K562 (cell line): Measurements from ENCODE around the gene PYM1. TPM values are rescaled to one million over a fixed set of nuclear protein-coding genes. Genes with fewer than 3 reads are reported as not detected.

Experiments
- KDM1A ChIP-seq, 2 experiments: fragments of 450-650 bp; IDR thresholded peaks; 2 replicates each; pipeline ENCODE4 v1.6.1; 2016; ENCODE audit warnings: mild to moderate bottlenecking in 2 of 2
- PHTF2 ChIP-seq: fragments of 250-450 bp; sonication (Bioruptor Pico); IDR thresholded peaks from 2 replicates; pipeline ENCODE4 v1.5.0; 2021; ENCODE audit warnings: mild to moderate bottlenecking
- SIN3A ChIP-seq, 2 experiments: fragments of 150-350 bp in 1 of 2; IDR thresholded peaks; 2 replicates each; pipeline ENCODE4 v1.6.1; 2011 to 2016; ENCODE audit warnings: borderline replicate concordance in 2 of 2, low read depth in 2 of 2, low read length in 2 of 2, mild to moderate bottlenecking in 2 of 2, moderate library complexity in 2 of 2; ENCODE audit not compliant: control insufficient read depth in 1 of 2
- TCFL5 ChIP-seq: fragments of 250-450 bp; sonication (Bioruptor Pico); conservative IDR thresholded peaks from 2 replicates; pipeline ENCODE4 v1.6.1; 2021; ENCODE audit warnings: mild to moderate bottlenecking, moderate library complexity, matching md5 sums
- ZNF121 ChIP-seq: sonication (generic); formaldehyde crosslinking; conservative IDR thresholded peaks from 2 replicates; pipeline ENCODE4 v1.8.0; 2022; ENCODE audit warnings: missing genetic modification reagents
- ZNF445 ChIP-seq: fragments of 250-450 bp; sonication (Bioruptor Pico); IDR thresholded peaks from 2 replicates; pipeline ENCODE4 v1.4.0; 2020; ENCODE audit warnings: low read depth, mild to moderate bottlenecking, moderate library complexity
- polyA plus RNA-seq, 8 experiments: library from polyadenylated mRNA; depleted of rRNA in 4 of 8; stranded (reverse) in 5 of 8; unstranded in 3 of 8; fragments of >200 nt; fragmentation: Nextera tagmentation in 2 of 8; fragmentation: Illumina TruSeq in 1 of 8; extraction: Ambion mirVana in 2 of 8; extraction: Trizol in 1 of 8; gene quantifications; 2 replicates each; pipeline versions ENCODE4 v1.2.1 to v1.2.3, GENCODE V29; 2011 to 2014; ENCODE audit warnings: inconsistent platforms in 1 of 8, missing spikeins in 1 of 8
- total RNA-seq, 7 experiments: library from RNA; depleted of rRNA in 6 of 7; stranded (reverse); fragments of >200 nt in 6 of 7; fragmentation: Illumina TruSeq in 2 of 7; extraction: Trizol in 2 of 7; gene quantifications; 2 replicates each; pipeline versions ENCODE4 v1.2.1 to v1.2.3, GENCODE V29; 2011 to 2021; ENCODE audit warnings: low replicate concordance in 1 of 7
- TF ChIP-seq, protein P1 (sequence below): fragments of 450-650 bp; IDR thresholded peaks from 2 replicates; pipeline ENCODE4 v1.6.1; 2017; ENCODE audit warnings: antibody characterized with exemption, mild to moderate bottlenecking

PYM1 gene
- total and polyA plus RNA-seq, 9 of the 15 experiments (the other 6 are each of a cell fraction or from before 2014, with no cell fraction given): 29.0 to 51.3 (median 34.1) TPM

DNA sequence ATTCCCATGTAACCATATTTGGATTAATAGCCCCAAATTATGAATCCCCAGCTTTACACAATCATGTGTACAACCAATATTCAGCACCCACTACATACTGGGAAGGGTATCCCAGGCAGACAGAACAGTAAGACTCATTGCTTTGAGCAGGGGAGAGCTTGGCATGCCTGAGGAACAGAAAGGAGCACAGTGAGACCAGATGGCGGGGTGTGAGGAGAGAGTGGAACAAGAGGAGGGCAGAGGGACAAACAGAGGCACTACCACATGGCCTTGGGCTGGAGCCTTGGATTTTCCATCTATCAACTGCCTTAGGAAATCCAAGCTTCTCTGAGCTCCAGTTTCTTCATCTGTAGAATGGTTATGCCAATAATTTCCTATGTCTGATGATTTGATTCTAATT lies 7.1 kb upstream of the PYM1 start (continued):
- TF ChIP-seq SIN3A (IDR thresholded peaks at IDR 0.05; ENCODE audit: borderline replicate concordance in 2 of 2, control insufficient read depth in 1 of 2, low read depth in 2 of 2, low read length in 2 of 2): no peak
- TF ChIP-seq, protein P1, sequence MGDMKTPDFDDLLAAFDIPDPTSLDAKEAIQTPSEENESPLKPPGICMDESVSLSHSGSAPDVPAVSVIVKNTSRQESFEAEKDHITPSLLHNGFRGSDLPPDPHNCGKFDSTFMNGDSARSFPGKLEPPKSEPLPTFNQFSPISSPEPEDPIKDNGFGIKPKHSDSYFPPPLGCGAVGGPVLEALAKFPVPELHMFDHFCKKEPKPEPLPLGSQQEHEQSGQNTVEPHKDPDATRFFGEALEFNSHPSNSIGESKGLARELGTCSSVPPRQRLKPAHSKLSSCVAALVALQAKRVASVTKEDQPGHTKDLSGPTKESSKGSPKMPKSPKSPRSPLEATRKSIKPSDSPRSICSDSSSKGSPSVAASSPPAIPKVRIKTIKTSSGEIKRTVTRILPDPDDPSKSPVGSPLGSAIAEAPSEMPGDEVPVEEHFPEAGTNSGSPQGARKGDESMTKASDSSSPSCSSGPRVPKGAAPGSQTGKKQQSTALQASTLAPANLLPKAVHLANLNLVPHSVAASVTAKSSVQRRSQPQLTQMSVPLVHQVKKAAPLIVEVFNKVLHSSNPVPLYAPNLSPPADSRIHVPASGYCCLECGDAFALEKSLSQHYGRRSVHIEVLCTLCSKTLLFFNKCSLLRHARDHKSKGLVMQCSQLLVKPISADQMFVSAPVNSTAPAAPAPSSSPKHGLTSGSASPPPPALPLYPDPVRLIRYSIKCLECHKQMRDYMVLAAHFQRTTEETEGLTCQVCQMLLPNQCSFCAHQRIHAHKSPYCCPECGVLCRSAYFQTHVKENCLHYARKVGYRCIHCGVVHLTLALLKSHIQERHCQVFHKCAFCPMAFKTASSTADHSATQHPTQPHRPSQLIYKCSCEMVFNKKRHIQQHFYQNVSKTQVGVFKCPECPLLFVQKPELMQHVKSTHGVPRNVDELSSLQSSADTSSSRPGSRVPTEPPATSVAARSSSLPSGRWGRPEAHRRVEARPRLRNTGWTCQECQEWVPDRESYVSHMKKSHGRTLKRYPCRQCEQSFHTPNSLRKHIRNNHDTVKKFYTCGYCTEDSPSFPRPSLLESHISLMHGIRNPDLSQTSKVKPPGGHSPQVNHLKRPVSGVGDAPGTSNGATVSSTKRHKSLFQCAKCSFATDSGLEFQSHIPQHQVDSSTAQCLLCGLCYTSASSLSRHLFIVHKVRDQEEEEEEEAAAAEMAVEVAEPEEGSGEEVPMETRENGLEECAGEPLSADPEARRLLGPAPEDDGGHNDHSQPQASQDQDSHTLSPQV: no peak
- TF ChIP-seq TCFL5 (CRISPR knock-in tag): no peak
- TF ChIP-seq ZNF445 (CRISPR knock-in tag): no peak
- TF ChIP-seq PHTF2 (CRISPR knock-in tag): no peak
- TF ChIP-seq ZNF121 (CRISPR knock-in tag): no peak
- TF ChIP-seq KDM1A (IDR thresholded peaks at IDR 0.05): no peak
